HG03442 (cell line): Measurements from ENCODE around the gene SHLD3.
"Not testable (repeated sequence)": the region's sequence is repeated elsewhere in the genome, so short reads cannot be mapped to it uniquely, and the experiment has no call there.

Source experiments
- ATAC-seq: cut with Tn5 transposase; IDR thresholded peaks from one replicate; pipeline ENCODE4 v1.9.1; 2021; ENCODE audit warnings: mild to moderate bottlenecking, moderate library complexity; ENCODE audit not compliant: unreplicated experiment

SHLD3 gene

GRCh38 chr5:65624571-65625555 is at the start of gene SHLD3, which contains the start of gene TRAPPC13:
TSS of gene SHLD3 (plus strand) at chr5:65625027. CDS start at chr5:65629588, 4,561 bp downstream.
TSS of gene TRAPPC13 (plus strand) at chr5:65625027. CDS start at chr5:65625061, 34 bp downstream.
- peak; percentile 73 for ATAC-seq

GRCh38 chr5:65577141-65577540 is 47.7 kb upstream of the SHLD3 start:
- no peak for ATAC-seq

GRCh38 chr5:65588694-65589093 is 36.1 kb upstream of the SHLD3 start:
- no peak for ATAC-seq

- not testable (repeated sequence) for ATAC-seq
Observed at GRCh38 chr5:65601761-65602160, 23.1 kb upstream of the SHLD3 start.

- no peak for ATAC-seq
Observed at GRCh38 chr5:65611524-65611923, 13.3 kb upstream of the SHLD3 start.

- no peak for ATAC-seq
Observed at GRCh38 chr5:65612298-65612907, 12.4 kb upstream of the SHLD3 start.

- no peak for ATAC-seq
Observed at GRCh38 chr5:65620021-65620420, 4.8 kb upstream of the SHLD3 start.

- not testable (repeated sequence) for ATAC-seq
Observed at GRCh38 chr5:65621961-65622360, 2.9 kb upstream of the SHLD3 start.

- ATAC-seq: no peak
Observed at GRCh38 chr5:65623482-65623881, 1.3 kb upstream of the SHLD3 start.

GRCh38 chr5:65624025-65624570 is 729 bp upstream of the SHLD3 start, which contains the start of gene TRIM23:
TSS of gene TRIM23 (minus strand) at chr5:65624333. CDS start at chr5:65624274, 59 bp downstream.
- peak; percentile 95 for ATAC-seq

- ATAC-seq: no peak
Observed at GRCh38 chr5:65625743-65626142, 916 bp downstream of the SHLD3 start.

GRCh38 chr5:65630981-65631380 is 6.2 kb downstream of the SHLD3 start:
- no peak for ATAC-seq

GRCh38 chr5:65640240-65640639 is 15.4 kb downstream of the SHLD3 start:
- ATAC-seq: no peak

GRCh38 chr5:65646938-65647337 is 22.1 kb downstream of the SHLD3 start:
- ATAC-seq: no peak

GRCh38 chr5:65647941-65648340 is 23.1 kb downstream of the SHLD3 start:
- ATAC-seq: no peak

GRCh38 chr5:65651144-65651543 is 26.3 kb downstream of the SHLD3 start:
- no peak for ATAC-seq

- no peak for ATAC-seq
Observed at GRCh38 chr5:65654713-65655112, 29.9 kb downstream of the SHLD3 start.

GRCh38 chr5:65663804-65664521 is 39.1 kb downstream of the SHLD3 start:
- no peak for ATAC-seq

GRCh38 chr5:65668696-65669095 is 43.9 kb downstream of the SHLD3 start:
- no peak for ATAC-seq

- ATAC-seq: no peak
Observed at GRCh38 chr5:65672796-65673195, 48.0 kb downstream of the SHLD3 start.

GRCh38 chr5:65674749-65675148 is 49.9 kb downstream of the SHLD3 start:
- no peak for ATAC-seq
